ENCODE results near the gene RFX1. TPM values are rescaled to one million over a fixed set of nuclear protein-coding genes. Genes with fewer than 3 reads are reported as not detected.
"Not testable (repeated sequence)": the region's sequence is repeated elsewhere in the genome, so short reads cannot be mapped to it uniquely, and the experiment has no call there.

RFX1 gene
- total RNA-seq, 2 donors from 2014 or later: 17.1 to 24.3 TPM

DNA sequence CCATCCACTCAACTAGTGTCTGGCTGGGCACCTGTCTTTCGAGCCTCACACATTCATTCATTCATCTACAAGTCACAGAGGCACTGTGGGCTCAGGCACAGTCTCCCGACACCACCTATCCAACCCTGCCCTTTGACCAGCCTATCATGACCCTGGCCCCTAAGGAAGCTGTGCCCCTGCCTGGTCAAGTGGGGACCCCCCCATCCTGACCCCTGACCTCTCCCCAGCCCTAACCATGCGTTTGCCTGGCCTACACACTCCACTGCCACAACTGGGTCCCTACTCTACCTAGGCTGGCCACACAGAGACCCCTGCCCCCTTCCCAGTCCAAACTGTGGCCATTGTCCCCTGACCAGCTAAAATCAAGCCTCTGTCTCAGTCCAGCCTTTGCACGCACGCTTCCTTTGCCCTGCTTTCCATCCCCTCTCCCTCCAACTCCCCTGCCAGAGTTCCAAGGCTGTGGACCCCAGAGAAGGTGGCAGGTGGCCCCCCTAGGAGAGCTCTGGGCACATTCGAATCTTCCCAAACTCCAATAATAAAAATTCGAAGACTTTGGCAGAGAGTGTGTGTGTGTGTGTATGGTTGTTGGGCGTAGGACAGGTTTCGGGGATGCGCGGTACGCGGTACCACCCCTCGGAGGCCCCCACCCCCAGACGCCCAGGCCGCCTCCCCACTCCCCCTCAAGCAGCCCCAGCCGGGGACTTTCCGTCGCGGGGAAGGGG lies 25.0 kb upstream of the RFX1 start:
- Mint-ChIP-seq H3K9me3 (no peaks in the 10 kb centered on the region), H3K4me3 (peak overlapping the region; percentile 75), H3K36me3 (ENCODE audit: low read depth) (no peaks in the 10 kb centered on the region), H3K4me1 (no peaks in the 10 kb centered on the region), H3K27ac (no peak overlapping the region), H3K27me3 (ENCODE audit: insufficient read depth) (peaks cover 26% of the 10 kb centered on the region)
- no peaks in the 10 kb centered on the region for H3K4me1 ChIP-seq (ENCODE audit: control insufficient read depth, insufficient read depth, low read length)
- H3K4me3 ChIP-seq (ENCODE audit: low read length): peak overlapping the region; percentile 86
- WGBS, 2 experiments (ENCODE audit: insufficient coverage in 1 of 2, insufficient read length in 1 of 2): 32 to 94% methylated on average over 2 to 13 of the region's 20 CpGs
- H3K9me3 ChIP-seq (ENCODE audit: control insufficient read depth, low read length): no peaks in the 10 kb centered on the region
- peak overlapping the region; percentile 63 for H3K9ac ChIP-seq (ENCODE audit: extremely low read depth, low read length, poor library complexity, severe bottlenecking)
- no peak overlapping the region for H3K27ac ChIP-seq (ENCODE audit: low read depth, low read length)
- TF ChIP-seq, protein P1, sequence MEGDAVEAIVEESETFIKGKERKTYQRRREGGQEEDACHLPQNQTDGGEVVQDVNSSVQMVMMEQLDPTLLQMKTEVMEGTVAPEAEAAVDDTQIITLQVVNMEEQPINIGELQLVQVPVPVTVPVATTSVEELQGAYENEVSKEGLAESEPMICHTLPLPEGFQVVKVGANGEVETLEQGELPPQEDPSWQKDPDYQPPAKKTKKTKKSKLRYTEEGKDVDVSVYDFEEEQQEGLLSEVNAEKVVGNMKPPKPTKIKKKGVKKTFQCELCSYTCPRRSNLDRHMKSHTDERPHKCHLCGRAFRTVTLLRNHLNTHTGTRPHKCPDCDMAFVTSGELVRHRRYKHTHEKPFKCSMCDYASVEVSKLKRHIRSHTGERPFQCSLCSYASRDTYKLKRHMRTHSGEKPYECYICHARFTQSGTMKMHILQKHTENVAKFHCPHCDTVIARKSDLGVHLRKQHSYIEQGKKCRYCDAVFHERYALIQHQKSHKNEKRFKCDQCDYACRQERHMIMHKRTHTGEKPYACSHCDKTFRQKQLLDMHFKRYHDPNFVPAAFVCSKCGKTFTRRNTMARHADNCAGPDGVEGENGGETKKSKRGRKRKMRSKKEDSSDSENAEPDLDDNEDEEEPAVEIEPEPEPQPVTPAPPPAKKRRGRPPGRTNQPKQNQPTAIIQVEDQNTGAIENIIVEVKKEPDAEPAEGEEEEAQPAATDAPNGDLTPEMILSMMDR (conservative IDR thresholded peaks at IDR 0.05): no peak
- no peak for DNase-seq
- H3K36me3 ChIP-seq (ENCODE audit: control insufficient read depth, insufficient read depth, low read length): no peaks in the 10 kb centered on the region
- H3K27me3 ChIP-seq (ENCODE audit: control insufficient read depth, insufficient read depth, low read length, poor library complexity, severe bottlenecking): peaks cover 14% of the 10 kb centered on the region

- DNase-seq: no peak
- no peak overlapping the region for H3K4me3 ChIP-seq (ENCODE audit: low read length)
- Mint-ChIP-seq H3K27me3 (ENCODE audit: insufficient read depth) (peaks cover 26% of the 10 kb centered on the region), H3K36me3 (ENCODE audit: low read depth) (no peaks in the 10 kb centered on the region), H3K4me3 (no peak overlapping the region), H3K9me3 (no peaks in the 10 kb centered on the region), H3K4me1 (no peaks in the 10 kb centered on the region), H3K27ac (no peak overlapping the region)
- H3K27ac ChIP-seq (ENCODE audit: low read depth, low read length): no peak overlapping the region
- H3K9ac ChIP-seq (ENCODE audit: extremely low read depth, low read length, poor library complexity, severe bottlenecking): no peak overlapping the region
- H3K27me3 ChIP-seq (ENCODE audit: control insufficient read depth, insufficient read depth, low read length, poor library complexity, severe bottlenecking): peaks cover 14% of the 10 kb centered on the region
- H3K9me3 ChIP-seq (ENCODE audit: control insufficient read depth, low read length): no peaks in the 10 kb centered on the region
- no peaks in the 10 kb centered on the region for H3K36me3 ChIP-seq (ENCODE audit: control insufficient read depth, insufficient read depth, low read length)
- TF ChIP-seq, protein P1 (conservative IDR thresholded peaks at IDR 0.05): no peak
- H3K4me1 ChIP-seq (ENCODE audit: control insufficient read depth, insufficient read depth, low read length): no peaks in the 10 kb centered on the region
- 90 to 92% methylated on average over 2 to 4 of the region's 4 CpGs for WGBS, 2 experiments (ENCODE audit: insufficient coverage in 1 of 2, insufficient read length in 1 of 2)
Measured at GRCh38 chr19:14028901-14029300, 22.8 kb upstream of the RFX1 start.

DNA sequence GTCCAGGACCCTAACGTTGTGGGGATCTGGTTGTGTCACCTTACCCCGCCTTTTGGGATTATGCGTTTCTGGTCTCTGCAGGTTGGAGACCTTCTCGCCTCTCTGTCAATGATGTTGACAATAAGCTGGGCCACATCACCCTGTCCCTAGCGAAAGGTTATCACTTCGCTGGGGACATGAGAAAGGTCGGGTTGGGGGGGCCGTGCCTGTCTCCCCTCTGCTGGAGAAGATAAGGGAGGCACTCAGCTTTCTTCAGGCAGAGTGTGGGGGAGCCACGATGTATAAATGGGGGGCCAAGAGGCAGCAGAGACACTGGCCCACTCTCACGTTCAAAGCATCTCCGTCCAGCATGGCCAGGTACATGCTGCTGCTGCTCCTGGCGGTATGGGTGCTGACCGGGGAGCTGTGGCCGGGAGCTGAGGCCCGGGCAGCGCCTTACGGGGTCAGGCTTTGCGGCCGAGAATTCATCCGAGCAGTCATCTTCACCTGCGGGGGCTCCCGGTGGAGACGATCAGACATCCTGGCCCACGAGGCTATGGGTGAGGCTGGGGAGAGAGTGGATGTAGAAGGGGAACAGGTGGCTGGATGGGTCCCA lies 21.8 kb upstream of the RFX1 start, which contains the start of gene RLN3:
TSS of gene RLN3 (plus strand) at position 293 of the 595 bp plus-strand sequence. CDS start at position 350, 57 bp downstream.
- peaks cover 26% of the 10 kb centered on the region for H3K27me3 Mint-ChIP-seq (ENCODE audit: insufficient read depth)

DNA sequence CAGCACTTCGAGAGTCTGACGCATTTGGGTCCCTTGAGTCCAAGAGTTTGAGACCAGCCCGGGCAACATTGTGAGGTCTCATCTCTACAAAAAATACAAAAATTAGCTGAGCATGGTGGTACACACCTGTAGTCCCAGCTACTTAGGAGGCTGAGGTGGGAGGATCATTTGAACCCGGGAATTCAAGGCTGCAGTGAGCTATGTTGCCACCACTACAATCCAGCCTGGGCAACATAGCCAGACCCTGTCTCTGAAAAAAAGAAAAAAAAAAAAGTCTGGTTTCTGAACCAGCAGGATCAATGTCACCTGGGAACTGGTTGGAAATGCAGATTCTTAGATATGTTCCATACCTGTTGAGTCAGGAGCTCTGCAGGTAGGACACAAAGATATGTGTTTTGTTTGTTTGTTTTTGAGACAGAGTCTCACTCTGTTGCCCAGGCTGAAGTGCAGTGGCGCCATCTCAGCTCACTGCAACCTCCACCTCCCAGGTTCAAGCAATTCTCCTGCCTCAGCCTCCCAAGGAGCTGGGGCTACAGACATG lies 20.6 kb upstream of the RFX1 start:
- peaks cover 14% of the 10 kb centered on the region for H3K27me3 ChIP-seq (ENCODE audit: control insufficient read depth, insufficient read depth, low read length, poor library complexity, severe bottlenecking)
- H3K27me3 Mint-ChIP-seq (ENCODE audit: insufficient read depth): peaks cover 26% of the 10 kb centered on the region
- not testable (repeated sequence) for H3K9me3 Mint-ChIP-seq; H3K27ac ChIP-seq (ENCODE audit: low read depth, low read length); H3K9me3 ChIP-seq (ENCODE audit: control insufficient read depth, low read length); H3K4me1 ChIP-seq (ENCODE audit: control insufficient read depth, insufficient read depth, low read length); H3K36me3 Mint-ChIP-seq (ENCODE audit: low read depth); H3K9ac ChIP-seq (ENCODE audit: extremely low read depth, low read length, poor library complexity, severe bottlenecking); H3K4me1 Mint-ChIP-seq; H3K36me3 ChIP-seq (ENCODE audit: control insufficient read depth, insufficient read depth, low read length); H3K4me3 Mint-ChIP-seq; DNase-seq; H3K27ac Mint-ChIP-seq; H3K4me3 ChIP-seq (ENCODE audit: low read length)
- WGBS, 2 experiments (ENCODE audit: insufficient coverage in 1 of 2, insufficient read length in 1 of 2): 89 to 96% methylated on average over 3 to 5 of the region's 5 CpGs

More for the DNA sequence above, 21.8 kb upstream of the RFX1 start, which contains the start of gene RLN3:
- no peaks in the 10 kb centered on the region for H3K36me3 ChIP-seq (ENCODE audit: control insufficient read depth, insufficient read depth, low read length)
- H3K9ac ChIP-seq (ENCODE audit: extremely low read depth, low read length, poor library complexity, severe bottlenecking): no peak within 1 kb of the TSS
- DNase-seq: no peak
- WGBS, 2 experiments (ENCODE audit: insufficient coverage in 1 of 2, insufficient read length in 1 of 2): 85% methylated on average over 12 to 24 of the region's 24 CpGs
- no peak within 1 kb of the TSS for H3K27ac ChIP-seq (ENCODE audit: low read depth, low read length)
- H3K4me1 ChIP-seq (ENCODE audit: control insufficient read depth, insufficient read depth, low read length): no peaks in the 10 kb centered on the region
- H3K9me3 Mint-ChIP-seq: no peaks in the 10 kb centered on the region
- no peak within 1 kb of the TSS for H3K27ac Mint-ChIP-seq
- H3K4me3 ChIP-seq (ENCODE audit: low read length): no peak within 1 kb of the TSS
- no peaks in the 10 kb centered on the region for H3K9me3 ChIP-seq (ENCODE audit: control insufficient read depth, low read length)
- H3K4me1 Mint-ChIP-seq: peaks cover 3% of the 10 kb centered on the region
- peaks cover 14% of the 10 kb centered on the region for H3K27me3 ChIP-seq (ENCODE audit: control insufficient read depth, insufficient read depth, low read length, poor library complexity, severe bottlenecking)
- TF ChIP-seq, protein P1 (conservative IDR thresholded peaks at IDR 0.05): no peak
- no peaks in the 10 kb centered on the region for H3K36me3 Mint-ChIP-seq (ENCODE audit: low read depth)
- no peak within 1 kb of the TSS for H3K4me3 Mint-ChIP-seq

Data from endodermal cell (in vitro differentiated cells).